Measurements from ENCODE around the gene SERTAD2.
A peak's percentile ranks its signal among the peaks of the same experiment; 100 is the strongest.

Gene SERTAD2

DNA sequence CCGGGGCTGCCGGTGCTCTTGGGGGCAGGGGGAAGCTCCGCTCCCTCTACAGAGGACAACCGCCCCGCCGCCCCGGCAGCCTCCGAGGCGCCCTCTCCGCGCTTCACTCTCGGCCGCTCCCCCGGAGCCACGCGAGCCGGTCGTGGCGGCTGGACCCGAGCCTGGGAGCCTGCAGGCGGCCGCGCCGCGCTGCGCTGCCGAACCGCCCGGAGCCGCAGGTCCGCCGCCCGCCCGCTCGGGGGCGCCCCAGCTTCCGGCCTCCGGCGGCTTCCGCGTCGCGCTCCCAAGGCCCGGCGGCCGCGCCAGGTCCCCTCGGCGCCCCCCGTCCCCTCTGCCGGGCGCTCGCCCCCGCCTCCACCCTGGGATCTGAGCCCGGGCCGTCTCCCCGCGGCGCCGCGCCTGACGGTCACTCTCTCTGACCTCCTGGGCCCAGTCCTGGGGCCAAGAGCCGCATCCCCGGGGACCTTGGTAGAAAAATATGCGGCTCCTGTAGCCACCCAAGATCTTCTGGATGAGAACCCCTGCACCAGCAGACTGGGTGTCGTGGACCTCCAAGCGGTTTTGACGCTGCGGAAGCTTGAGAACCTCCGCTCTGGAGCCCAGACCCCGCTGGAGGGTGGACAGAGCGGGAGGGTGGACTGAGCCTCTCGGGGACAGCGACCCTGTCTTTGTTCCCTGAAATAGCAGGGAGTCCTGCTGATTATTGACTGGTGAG is 44.3 kb downstream of the SERTAD2 start:
- peak overlapping the region; percentile 77; the same call in 1 of the 2 replicates for H3K27ac ChIP-seq
- TF ChIP-seq, protein P1, sequence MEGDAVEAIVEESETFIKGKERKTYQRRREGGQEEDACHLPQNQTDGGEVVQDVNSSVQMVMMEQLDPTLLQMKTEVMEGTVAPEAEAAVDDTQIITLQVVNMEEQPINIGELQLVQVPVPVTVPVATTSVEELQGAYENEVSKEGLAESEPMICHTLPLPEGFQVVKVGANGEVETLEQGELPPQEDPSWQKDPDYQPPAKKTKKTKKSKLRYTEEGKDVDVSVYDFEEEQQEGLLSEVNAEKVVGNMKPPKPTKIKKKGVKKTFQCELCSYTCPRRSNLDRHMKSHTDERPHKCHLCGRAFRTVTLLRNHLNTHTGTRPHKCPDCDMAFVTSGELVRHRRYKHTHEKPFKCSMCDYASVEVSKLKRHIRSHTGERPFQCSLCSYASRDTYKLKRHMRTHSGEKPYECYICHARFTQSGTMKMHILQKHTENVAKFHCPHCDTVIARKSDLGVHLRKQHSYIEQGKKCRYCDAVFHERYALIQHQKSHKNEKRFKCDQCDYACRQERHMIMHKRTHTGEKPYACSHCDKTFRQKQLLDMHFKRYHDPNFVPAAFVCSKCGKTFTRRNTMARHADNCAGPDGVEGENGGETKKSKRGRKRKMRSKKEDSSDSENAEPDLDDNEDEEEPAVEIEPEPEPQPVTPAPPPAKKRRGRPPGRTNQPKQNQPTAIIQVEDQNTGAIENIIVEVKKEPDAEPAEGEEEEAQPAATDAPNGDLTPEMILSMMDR (conservative IDR thresholded peaks at IDR 0.05), result no peak
- TF ChIP-seq ZFX (IDR thresholded peaks at IDR 0.05), result no peak

DNA sequence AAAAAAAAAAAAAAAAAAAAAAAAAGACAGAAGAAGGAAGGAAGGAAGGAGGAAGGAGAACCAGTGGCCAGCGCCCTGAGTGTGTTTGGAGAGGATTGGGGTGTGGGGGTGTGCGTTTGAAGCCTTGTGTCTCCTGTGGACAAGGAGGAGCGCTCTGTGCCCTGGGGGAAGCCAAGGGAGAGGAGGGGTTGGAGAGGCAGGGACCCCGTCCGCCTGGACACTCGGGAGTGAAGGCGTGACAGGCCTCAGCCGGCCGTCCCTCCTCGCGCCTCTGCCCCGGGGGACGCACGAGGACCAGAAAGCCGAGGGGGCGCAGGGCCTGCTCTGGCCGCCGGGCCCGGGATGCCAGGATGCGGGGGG is 44.9 kb downstream of the SERTAD2 start:
- peak overlapping the region; percentile 77 for H3K27ac ChIP-seq
- TF ChIP-seq, protein P1 (conservative IDR thresholded peaks at IDR 0.05), result no peak
- no peak for TF ChIP-seq ZFX (IDR thresholded peaks at IDR 0.05)

DNA sequence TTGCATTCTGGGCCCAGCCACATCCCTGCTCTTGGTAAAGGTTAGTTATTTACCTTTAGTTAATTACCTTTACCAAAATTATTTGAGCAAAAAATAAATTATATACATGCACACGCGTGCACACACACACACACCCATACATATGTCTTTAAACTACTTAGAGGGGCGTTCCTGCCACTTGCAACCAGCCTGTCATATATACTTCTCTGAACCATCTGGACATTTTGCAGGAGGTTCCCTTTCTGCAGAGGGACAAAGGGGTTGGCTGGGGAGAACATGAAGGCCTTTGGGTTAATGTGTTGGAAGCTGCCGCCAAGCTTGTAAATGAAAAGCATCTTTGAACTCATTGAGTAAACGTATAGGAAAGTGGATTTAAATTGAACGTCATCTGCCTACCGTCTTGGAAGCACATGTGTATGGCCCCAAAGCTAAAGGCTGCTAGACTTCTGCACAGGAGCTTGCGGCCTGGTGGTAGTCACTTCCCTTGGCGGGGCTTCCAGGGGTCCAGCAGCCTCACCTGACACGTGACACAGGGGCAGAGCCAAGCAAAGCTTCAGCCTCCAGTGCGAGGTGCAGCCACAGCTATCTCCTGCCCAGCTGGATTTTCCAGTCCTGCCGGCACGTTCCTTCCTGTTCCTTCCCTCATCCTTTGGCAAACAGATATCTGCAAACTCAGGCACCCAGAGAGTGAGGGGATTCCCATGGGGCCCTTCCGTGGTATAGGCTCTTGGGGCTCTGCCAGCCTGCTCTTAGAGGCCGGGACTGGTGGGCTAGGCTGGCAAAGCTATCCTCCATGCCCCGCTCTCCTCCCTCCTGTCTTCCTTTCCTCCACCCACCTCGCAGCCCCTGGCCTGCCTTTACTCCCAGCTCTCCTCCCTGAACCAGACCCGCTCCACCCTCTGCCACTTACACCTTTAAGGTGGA is 46.1 kb downstream of the SERTAD2 start:
- peak overlapping the region; percentile 77 for H3K27ac ChIP-seq
- TF ChIP-seq ZFX (IDR thresholded peaks at IDR 0.05), result no peak
- TF ChIP-seq, protein P1 (conservative IDR thresholded peaks at IDR 0.05), result no peak

DNA sequence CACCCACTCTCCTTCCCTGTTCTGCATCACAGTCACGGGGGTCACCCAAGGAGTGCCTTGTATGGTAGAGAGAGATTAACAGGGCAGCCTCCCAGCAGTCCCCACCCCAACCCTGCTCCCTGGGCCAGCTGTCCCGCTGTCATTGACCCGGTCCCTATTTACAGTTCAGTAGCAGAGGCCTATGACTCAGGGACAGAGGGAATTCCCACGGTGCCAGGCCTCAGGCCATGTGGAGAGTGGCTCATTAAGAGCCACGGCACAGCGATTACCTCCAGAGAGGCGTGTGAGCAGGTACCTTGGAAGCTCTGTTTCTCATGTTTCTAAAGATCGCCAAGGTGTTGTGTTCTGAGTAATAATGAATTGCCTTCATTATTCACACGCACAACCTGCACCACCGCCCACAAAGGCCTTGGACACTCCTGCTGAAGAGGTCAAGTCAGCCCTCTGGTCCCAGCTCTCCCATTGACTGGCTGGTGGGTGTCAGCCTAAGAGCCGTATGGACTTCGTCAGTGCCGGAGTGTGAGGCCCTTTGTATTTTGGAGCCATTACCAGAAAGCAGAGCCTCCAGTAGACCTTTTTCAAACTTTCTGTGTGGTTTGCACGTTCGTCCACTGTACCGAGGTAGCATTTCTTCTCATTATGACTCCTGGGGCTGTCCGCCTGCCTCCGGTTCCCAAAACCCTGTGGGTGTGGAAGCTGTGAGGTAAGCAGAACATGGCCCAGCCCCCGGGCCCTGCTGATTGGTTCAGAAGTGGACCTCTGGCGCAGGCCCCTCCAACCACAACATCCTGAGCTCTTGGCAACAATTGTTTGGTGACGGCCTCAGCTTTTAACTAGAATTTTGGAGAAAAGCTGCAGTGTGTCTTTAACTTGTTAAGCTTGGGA is 47.0 kb downstream of the SERTAD2 start:
- peak overlapping the region; percentile 77 for H3K27ac ChIP-seq
- TF ChIP-seq, protein P1 (conservative IDR thresholded peaks at IDR 0.05), result no peak
- TF ChIP-seq ZFX (IDR thresholded peaks at IDR 0.05), result no peak

DNA sequence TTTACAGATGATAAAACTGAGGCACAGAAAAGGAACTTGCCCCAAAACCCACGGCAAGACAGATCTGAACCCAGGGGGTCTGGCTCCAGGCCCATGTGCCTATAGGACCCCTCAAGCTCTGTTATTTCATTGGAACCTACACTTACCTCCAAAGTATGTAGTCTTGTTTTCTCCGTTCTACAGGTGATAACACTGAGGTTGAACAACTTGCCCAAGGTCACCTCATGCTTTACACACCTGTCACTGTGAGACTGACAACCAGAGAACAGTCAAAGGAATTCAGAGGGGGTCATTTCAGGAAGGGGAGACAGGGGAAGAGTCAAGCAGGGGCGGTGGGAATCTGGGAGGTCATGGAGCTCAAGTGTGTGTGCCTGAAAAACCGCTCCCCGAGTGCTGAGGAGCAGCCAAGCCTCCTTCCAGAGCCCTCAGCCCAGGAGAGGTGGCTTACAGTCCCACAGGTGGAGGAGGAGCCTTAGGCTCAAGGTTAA is 47.7 kb downstream of the SERTAD2 start:
- H3K27ac ChIP-seq, result no peak overlapping the region
- TF ChIP-seq, protein P1 (conservative IDR thresholded peaks at IDR 0.05), result no peak
- TF ChIP-seq ZFX (IDR thresholded peaks at IDR 0.05), result no peak

DNA sequence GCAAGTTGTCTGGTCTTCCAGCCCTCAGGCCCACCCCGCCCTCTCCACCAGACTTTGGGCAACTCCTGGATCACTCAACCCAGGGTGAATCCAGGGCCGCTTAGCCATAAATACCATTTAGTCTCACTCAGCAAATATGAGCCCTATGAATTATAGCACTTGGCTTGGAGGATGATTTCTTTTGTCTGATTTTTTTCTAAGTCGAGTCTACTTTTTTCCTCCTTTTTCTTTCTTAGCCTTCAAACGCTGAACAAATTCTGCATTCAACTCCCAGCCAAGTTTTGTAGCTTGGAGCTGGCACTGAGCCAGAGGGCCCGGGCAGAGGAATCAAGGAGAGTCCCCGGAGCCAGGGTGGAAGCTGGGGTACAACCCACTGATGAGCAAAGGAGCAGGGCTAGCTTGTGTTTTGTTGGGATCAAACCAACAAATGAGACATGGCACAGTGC is 48.7 kb downstream of the SERTAD2 start:
- TF ChIP-seq ZFX (IDR thresholded peaks at IDR 0.05), result no peak
- TF ChIP-seq, protein P1 (conservative IDR thresholded peaks at IDR 0.05), result no peak
- no peak overlapping the region for H3K27ac ChIP-seq

Data from C4-2B (cell line).